Breast epithelium (tissue), 4 donors: ENCODE data around the gene OTOG. TPM values are rescaled to one million over a fixed set of nuclear protein-coding genes. Genes with fewer than 3 reads are reported as not detected.

ENCODE experiments used
- DNase-seq, 2 donors: peaks; one replicate each; pipeline ENCODE4 v3.0.0-alpha.2; 2019; ENCODE audit warnings: low spot score in 2 of 2
- H3K27ac ChIP-seq, 2 donors: fragments of 200-600 bp; sonication (generic) in 1 of 2; one replicate each; pipeline ENCODE4 v1.5.1; 2016 to 2019; ENCODE audit warnings: mild to moderate bottlenecking in 1 of 2
- H3K27me3 ChIP-seq, 2 donors: fragments of 200-600 bp; sonication (generic) in 1 of 2; one replicate each; pipeline versions ENCODE4 v1.5.1 to v1.6.0; 2017 to 2019; ENCODE audit warnings: control low read depth in 1 of 2, mild to moderate bottlenecking in 1 of 2
- H3K36me3 ChIP-seq: fragments of 200-600 bp; one replicate; pipeline ENCODE4 v1.5.1; 2019
- H3K4me1 ChIP-seq, 2 donors: fragments of 200-600 bp; sonication (generic); one replicate each; pipeline ENCODE4 v1.5.1; 2016 to 2019; ENCODE audit warnings: control low read depth in 1 of 2
- H3K4me3 ChIP-seq, 3 donors: fragments of 200-600 bp; sonication (generic); 1 replicate in 2 of 3; 2 replicates in 1 of 3; pipeline ENCODE4 v1.5.1; 2016 to 2019; ENCODE audit warnings: mild to moderate bottlenecking in 3 of 3, moderate library complexity in 2 of 3
- H3K9me3 ChIP-seq, 2 donors: fragments of 200-600 bp; sonication (generic) in 1 of 2; one replicate each; pipeline ENCODE4 v1.5.1; 2016 to 2019; ENCODE audit warnings: control low read depth in 1 of 2
- CTCF ChIP-seq, 3 donors: fragments of 450-650 bp; IDR thresholded peaks; one replicate each; pipeline ENCODE4 v1.5.1; 2016 to 2017; ENCODE audit warnings: antibody characterized with exemption in 3 of 3, mild to moderate bottlenecking in 3 of 3, moderate library complexity in 3 of 3
- POLR2A ChIP-seq: fragments of 450-650 bp; IDR thresholded peaks from one replicate; pipeline ENCODE4 v1.6.1; 2016; ENCODE audit warnings: antibody characterized with exemption, mild to moderate bottlenecking, moderate library complexity
- POLR2AphosphoS5 ChIP-seq, 3 donors: sonication (generic); formaldehyde crosslinking; IDR thresholded peaks; one replicate each; pipeline ENCODE4 v1.6.1; 2017; ENCODE audit warnings: antibody characterized with exemption in 3 of 3
- intact Hi-C: fragments of 100-400 bp; cut with DNase I; formaldehyde crosslinking; loops from one replicate; pipeline ENCODE4 v1.15.1; 2023; ENCODE audit warnings: low total_unique reads
- total RNA-seq, 3 donors: library from RNA; depleted of rRNA; stranded (reverse); fragments of >200 nt; gene quantifications; one replicate each; pipeline ENCODE4 v1.1.0, GENCODE V29; 2016

The OTOG gene
- total RNA-seq, 3 donors from 2014 or later = not detected

DNA sequence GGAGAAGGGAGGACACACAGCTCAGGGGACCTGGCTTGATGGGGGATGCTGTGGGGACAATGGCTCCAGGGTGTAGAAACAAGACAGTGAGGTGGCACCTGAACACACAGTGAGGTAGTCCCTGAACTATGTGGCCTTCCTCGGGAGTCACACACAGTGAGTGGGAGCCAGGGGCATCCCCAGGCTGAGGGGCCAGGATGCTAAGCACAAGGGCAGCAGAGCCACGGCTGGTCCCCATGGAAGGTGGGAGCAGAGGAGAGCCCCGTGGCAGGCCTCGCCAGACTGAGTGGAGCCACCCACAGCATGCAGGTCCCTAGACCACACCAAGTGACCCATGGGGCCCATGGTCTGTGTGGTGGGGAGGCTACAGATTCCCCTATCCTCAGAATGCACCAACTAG lies 44.4 kb upstream of the OTOG start:
- intact Hi-C loops = loop anchor here (5.0 kb wide), 1 partner anchor 115 kb away; the partner anchor contains the start of gene KCNJ11

GRCh38 chr11:17504330-17505107 lies 42.5 kb upstream of the OTOG start:
- Histone ChIP-seq H3K27ac (peak overlapping the region; percentile 26 to 48), H3K9me3 (no peaks in the 10 kb centered on the region), H3K36me3 (no peaks in the 10 kb centered on the region), H3K27me3 (no peaks in the 10 kb centered on the region), H3K4me1 (no peaks in the 10 kb centered on the region), H3K4me3 (no peak overlapping the region)
- intact Hi-C loops = loop anchor here (5.0 kb wide), 1 partner anchor 117 kb away; the partner anchor contains the start of gene KCNJ11
- peak in 1 of 3 donors; percentile 24 for TF ChIP-seq POLR2AphosphoS5 (IDR thresholded peaks at IDR 0.05)
- no peak for TF ChIP-seq POLR2A
- TF ChIP-seq CTCF (IDR thresholded peaks at IDR 0.05) = peak; percentile 78 to 95 (median 79)
- DNase-seq = peak; percentile 77 to 81

More for the DNA sequence above, 44.4 kb upstream of the OTOG start:
- Histone ChIP-seq H3K4me1 (no peaks in the 10 kb centered on the region), H3K27me3 (no peaks in the 10 kb centered on the region), H3K9me3 (no peaks in the 10 kb centered on the region), H3K4me3 (no peak overlapping the region), H3K27ac (no peak overlapping the region), H3K36me3 (no peaks in the 10 kb centered on the region)
- no peak for DNase-seq
- no peak for TF ChIP-seq POLR2A
- no peak for TF ChIP-seq CTCF (IDR thresholded peaks at IDR 0.05)
- TF ChIP-seq POLR2AphosphoS5 (IDR thresholded peaks at IDR 0.05) = no peak

GRCh38 chr11:17505146-17505545 lies 41.9 kb upstream of the OTOG start:
- peak overlapping the region; percentile 26 to 48 for H3K27ac ChIP-seq
- intact Hi-C loops = no loop called here

GRCh38 chr11:17506314-17506713 lies 40.7 kb upstream of the OTOG start:
- Histone ChIP-seq H3K4me1 (no peaks in the 10 kb centered on the region), H3K27me3 (no peaks in the 10 kb centered on the region), H3K36me3 (no peaks in the 10 kb centered on the region), H3K4me3 (no peak overlapping the region), H3K9me3 (no peaks in the 10 kb centered on the region), H3K27ac (no peak overlapping the region)
- intact Hi-C loops = no loop called here
- no peak for DNase-seq
- TF ChIP-seq POLR2AphosphoS5 (IDR thresholded peaks at IDR 0.05) = no peak
- no peak for TF ChIP-seq POLR2A
- no peak for TF ChIP-seq CTCF (IDR thresholded peaks at IDR 0.05)

More at GRCh38 chr11:17505146-17505545, 41.9 kb upstream of the OTOG start:
- Histone ChIP-seq H3K4me3 (no peak overlapping the region), H3K27me3 (no peaks in the 10 kb centered on the region), H3K9me3 (no peaks in the 10 kb centered on the region), H3K36me3 (no peaks in the 10 kb centered on the region), H3K4me1 (no peaks in the 10 kb centered on the region)
- peak in 1 of 2 donors; percentile 54 for DNase-seq
- TF ChIP-seq POLR2A = no peak
- TF ChIP-seq CTCF (IDR thresholded peaks at IDR 0.05) = no peak
- no peak for TF ChIP-seq POLR2AphosphoS5 (IDR thresholded peaks at IDR 0.05)

GRCh38 chr11:17506942-17507341 lies 40.1 kb upstream of the OTOG start:
- Histone ChIP-seq H3K4me1 (no peaks in the 10 kb centered on the region), H3K27me3 (no peaks in the 10 kb centered on the region), H3K27ac (no peak overlapping the region), H3K36me3 (no peaks in the 10 kb centered on the region), H3K9me3 (no peaks in the 10 kb centered on the region), H3K4me3 (no peak overlapping the region)
- intact Hi-C loops = no loop called here
- DNase-seq = no peak
- TF ChIP-seq CTCF (IDR thresholded peaks at IDR 0.05) (no peak), POLR2AphosphoS5 (IDR thresholded peaks at IDR 0.05) (no peak), POLR2A (no peak)
